PFSK-1 (cell line): Measurements from ENCODE around the gene LRCH4.

Experiments
- FOXP2 ChIP-seq: optimal IDR thresholded peaks from 2 replicates; pipeline ENCODE3; 2011; ENCODE audit warnings: borderline replicate concordance, control low read depth, inconsistent platforms; ENCODE audit not compliant: insufficient read depth; ENCODE audit errors: extremely low read length, extremely low read depth
- POLR2AphosphoS5 ChIP-seq: IDR thresholded peaks from 2 replicates; pipeline ENCODE4 v1.6.1; 2012; ENCODE audit warnings: low read depth, mild to moderate bottlenecking, control low read depth, low read length, moderate library complexity
- SIN3A ChIP-seq: IDR thresholded peaks from 2 replicates; pipeline ENCODE4 v1.6.1; 2012; ENCODE audit warnings: mild to moderate bottlenecking, low read length, moderate library complexity, borderline replicate concordance; ENCODE audit not compliant: insufficient read depth
- TAF1 ChIP-seq: IDR thresholded peaks from 2 replicates; pipeline ENCODE4 v1.6.1; 2012; ENCODE audit warnings: low read length, control low read depth, borderline replicate concordance; ENCODE audit not compliant: insufficient read depth
- TF ChIP-seq, protein P1 (sequence below), 2 experiments: IDR thresholded peaks; 2 replicates each; pipeline versions ENCODE4 v1.6.1 to v1.8.0; 2011 to 2012; ENCODE audit warnings: low read depth in 2 of 2, low read length in 2 of 2, control low read depth in 1 of 2, inconsistent platforms in 1 of 2, mild to moderate bottlenecking in 1 of 2, moderate library complexity in 1 of 2; ENCODE audit not compliant: insufficient read depth in 1 of 2

The LRCH4 gene

DNA sequence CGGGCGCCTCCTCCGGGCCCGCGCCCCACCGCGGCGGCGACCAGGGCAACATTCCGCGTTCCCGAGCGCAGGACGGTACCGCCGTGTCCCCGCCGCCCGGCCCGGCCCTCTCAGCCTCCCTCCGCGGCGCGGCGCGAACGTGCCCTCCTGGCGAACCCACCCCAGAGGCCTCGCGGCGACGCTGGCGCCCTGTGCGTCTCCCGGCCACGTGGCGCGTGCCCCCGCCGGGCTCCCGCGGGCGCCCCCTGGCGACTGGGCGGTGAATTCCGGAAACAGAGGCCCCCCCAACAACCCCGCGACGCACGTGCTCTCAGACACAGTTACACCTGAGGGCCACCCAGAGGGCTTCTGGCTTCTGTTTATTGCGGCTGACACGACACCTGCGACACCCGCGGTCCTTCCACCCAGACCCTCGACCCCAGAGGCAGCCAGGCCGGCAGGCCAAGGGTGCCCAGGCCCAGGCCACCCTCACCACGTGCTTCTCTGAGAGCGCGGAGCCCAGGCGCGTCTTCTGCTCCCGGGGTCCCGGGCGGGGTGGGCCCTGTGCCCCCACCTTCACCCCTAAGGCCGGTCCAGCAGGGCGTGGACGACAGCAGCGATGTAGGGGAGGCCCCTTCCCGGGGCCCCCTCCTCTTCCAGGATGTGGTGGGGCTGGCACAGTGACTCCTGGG lies 12.1 kb downstream of the LRCH4 start, which contains the start of gene SAP25:
Gene SAP25 (minus strand): TSS at position 210 of the 671 bp plus-strand sequence. CDS start 158 bp downstream, at position 52.
- no peak for TF ChIP-seq SIN3A
- TF ChIP-seq POLR2AphosphoS5: no peak; the same call in 1 of the 2 replicates
- no peak for TF ChIP-seq TAF1
- TF ChIP-seq FOXP2: no peak
- TF ChIP-seq, protein P1, sequence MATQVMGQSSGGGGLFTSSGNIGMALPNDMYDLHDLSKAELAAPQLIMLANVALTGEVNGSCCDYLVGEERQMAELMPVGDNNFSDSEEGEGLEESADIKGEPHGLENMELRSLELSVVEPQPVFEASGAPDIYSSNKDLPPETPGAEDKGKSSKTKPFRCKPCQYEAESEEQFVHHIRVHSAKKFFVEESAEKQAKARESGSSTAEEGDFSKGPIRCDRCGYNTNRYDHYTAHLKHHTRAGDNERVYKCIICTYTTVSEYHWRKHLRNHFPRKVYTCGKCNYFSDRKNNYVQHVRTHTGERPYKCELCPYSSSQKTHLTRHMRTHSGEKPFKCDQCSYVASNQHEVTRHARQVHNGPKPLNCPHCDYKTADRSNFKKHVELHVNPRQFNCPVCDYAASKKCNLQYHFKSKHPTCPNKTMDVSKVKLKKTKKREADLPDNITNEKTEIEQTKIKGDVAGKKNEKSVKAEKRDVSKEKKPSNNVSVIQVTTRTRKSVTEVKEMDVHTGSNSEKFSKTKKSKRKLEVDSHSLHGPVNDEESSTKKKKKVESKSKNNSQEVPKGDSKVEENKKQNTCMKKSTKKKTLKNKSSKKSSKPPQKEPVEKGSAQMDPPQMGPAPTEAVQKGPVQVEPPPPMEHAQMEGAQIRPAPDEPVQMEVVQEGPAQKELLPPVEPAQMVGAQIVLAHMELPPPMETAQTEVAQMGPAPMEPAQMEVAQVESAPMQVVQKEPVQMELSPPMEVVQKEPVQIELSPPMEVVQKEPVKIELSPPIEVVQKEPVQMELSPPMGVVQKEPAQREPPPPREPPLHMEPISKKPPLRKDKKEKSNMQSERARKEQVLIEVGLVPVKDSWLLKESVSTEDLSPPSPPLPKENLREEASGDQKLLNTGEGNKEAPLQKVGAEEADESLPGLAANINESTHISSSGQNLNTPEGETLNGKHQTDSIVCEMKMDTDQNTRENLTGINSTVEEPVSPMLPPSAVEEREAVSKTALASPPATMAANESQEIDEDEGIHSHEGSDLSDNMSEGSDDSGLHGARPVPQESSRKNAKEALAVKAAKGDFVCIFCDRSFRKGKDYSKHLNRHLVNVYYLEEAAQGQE (IDR thresholded peaks at IDR 0.05; ENCODE audit: insufficient read depth in 1 of 2, low read depth in 2 of 2, low read length in 2 of 2): no peak

DNA sequence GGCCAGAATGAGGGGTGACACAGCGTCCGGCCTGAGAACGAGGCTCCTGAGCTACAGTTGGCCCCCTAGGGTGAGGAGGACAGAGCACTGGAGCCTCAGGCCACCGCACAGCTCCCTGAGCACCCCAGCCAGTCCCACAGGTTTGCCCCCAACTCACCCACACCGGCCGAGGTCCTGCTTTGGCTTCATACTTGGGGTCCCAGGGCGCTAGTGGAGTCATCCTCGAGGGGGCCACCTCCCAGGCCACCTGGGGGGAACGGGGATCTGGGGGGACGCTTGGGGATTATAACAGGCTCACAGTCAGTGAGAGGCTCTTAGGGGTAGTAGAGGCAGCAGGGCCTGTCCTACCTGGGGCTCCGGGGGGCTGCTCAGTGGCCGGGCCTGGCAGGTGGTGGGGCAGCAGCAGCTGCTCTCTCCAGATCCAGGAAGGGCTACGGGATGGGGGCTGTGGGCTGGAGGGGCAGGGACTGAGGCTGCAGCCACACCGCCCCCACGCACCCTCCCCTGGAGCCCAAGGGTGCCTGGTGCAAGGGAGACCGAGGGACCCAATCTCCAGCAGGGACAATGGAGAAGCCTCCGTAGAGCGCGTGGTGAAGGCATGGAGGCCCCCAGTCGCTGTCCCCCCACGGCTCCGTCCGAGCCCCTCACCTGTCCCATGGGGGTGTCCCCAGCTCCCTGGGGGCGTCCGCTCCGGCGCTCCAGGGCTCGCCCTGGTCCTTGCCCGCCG lies 12.8 kb downstream of the LRCH4 start:
- TF ChIP-seq, protein P1 (IDR thresholded peaks at IDR 0.05; ENCODE audit: insufficient read depth in 1 of 2, low read depth in 2 of 2, low read length in 2 of 2): no peak
- TF ChIP-seq POLR2AphosphoS5 (no peak), SIN3A (no peak), TAF1 (no peak), FOXP2 (no peak)

DNA sequence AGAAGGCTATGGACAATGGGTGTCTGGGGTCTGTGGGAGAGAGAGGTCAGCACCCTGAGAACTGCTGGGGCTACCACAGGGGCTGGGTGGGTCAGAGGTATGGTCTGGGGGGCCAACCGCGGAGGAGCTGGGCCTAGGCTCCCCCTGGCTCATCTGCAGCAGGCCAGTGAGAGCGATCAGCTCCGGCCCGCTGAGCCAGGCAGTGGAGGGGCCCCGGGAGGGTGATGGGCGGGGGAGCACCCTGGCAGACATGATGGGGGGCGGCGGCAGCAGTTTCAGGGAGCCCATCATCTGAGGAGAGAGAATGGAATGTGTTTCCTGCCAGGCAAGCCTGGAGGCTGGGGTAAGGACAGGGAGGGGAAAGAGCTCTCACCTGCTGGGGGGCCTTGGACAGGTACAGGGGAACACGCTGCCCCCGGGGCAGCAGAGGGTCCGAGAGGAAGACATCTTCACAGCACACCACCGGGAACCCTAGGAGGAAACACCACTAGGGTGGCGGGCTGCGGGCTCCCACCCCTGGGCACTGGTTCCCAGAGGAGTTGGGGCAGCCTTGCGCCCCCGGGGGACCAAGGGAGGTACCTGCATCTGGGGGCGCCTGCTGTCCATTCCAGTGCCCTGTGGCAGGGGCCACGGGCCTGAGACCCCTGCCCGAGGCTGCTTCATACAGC lies 13.5 kb downstream of the LRCH4 start:
- TF ChIP-seq FOXP2 (no peak), TAF1 (no peak), SIN3A (no peak), POLR2AphosphoS5 (no peak)
- TF ChIP-seq, protein P1 (IDR thresholded peaks at IDR 0.05; ENCODE audit: insufficient read depth in 1 of 2, low read depth in 2 of 2, low read length in 2 of 2): no peak

DNA sequence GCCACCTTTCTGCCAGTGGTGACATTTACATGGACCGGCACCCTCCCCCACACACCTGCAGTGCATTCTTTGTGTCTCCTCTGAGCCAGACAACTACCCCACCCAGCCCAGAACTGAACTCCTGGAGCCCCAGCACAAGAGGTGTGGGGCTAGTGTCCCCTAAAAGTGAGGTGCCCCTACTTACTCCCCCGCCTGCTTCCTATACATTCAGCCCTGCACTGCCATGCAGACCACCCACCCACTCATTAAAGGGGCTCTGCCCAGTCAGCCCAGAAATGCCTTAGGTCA lies 14.2 kb downstream of the LRCH4 start:
- TF ChIP-seq, protein P1 (IDR thresholded peaks at IDR 0.05; ENCODE audit: insufficient read depth in 1 of 2, low read depth in 2 of 2, low read length in 2 of 2): no peak
- no peak for TF ChIP-seq POLR2AphosphoS5
- no peak for TF ChIP-seq FOXP2
- TF ChIP-seq TAF1: no peak
